Hematopoietic multipotent progenitor cell treated with erythropoietin and hydrocortisone succinate and interleukin-3 and kit ligand, for 4 days (in vitro differentiated cells): Measurements from ENCODE around the gene THEM4.

Source experiments
- DNase-seq: peaks from one replicate; pipeline ENCODE4 v3.0.0-alpha.2; 2015

THEM4 gene

DNA sequence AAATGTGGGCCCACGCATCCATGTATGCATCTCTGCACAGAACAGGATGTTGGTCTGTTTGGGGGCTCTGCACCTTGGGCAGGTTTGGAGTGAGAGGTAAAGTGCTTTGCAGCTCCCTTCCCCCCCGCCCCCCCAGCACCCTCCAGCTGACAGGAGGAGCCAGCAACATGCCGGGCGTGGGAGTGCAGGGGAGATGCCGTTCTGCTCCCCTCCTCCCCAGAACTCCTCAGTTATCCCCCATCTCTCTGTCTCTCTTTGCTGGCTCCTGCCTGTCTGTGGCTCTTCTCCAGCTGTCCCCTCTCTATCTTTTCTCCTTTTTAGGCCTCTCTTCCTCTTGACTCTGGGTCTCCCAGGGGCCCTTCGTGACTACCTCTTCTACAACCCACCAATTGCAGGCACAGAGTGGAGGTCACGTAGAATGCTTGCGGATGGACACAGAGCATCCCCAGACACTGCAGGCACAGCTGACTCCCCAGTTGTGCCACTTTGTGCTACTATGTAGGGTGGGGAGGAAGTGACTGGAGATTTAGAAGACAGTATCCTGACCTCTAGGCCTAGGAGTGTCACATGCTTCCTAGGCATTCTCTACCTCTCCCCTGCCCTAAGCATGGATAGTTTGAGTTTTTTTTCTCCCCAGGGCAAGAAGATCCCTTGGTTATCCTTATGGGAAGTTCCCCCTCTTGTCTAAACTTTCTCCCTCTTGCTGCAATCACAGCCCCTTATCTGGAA is 76.0 kb downstream of the THEM4 start:
- DNase-seq, result no peak

GRCh38 chr1:151832318-151832980 is 76.9 kb downstream of the THEM4 start:
- no peak for DNase-seq

DNA sequence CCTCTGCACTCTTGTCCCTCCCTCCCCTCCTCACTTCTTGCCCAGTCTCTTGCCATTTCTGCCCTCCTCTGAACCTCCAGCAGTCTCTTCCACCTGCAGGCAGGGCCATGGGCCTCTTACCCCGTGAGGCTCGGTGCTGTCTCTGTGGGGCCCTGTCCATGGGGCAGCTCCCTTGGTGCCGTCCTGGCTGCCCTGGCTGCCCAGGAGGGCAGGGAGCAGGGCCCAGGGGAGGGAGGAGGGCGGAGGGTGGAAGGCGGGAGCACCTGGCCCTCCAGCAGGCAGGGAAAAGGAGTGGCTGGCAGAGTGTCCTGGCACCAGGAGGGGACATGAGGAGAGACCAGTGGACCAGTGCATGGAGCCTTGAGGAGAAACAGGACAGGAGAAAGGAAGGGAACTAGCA is 77.7 kb downstream of the THEM4 start, which contains the start of gene RORC:
TSS of gene RORC (minus strand) at position 198 of the 400 bp plus-strand sequence. CDS start at position 160, 38 bp downstream.
- DNase-seq, result no peak

DNA sequence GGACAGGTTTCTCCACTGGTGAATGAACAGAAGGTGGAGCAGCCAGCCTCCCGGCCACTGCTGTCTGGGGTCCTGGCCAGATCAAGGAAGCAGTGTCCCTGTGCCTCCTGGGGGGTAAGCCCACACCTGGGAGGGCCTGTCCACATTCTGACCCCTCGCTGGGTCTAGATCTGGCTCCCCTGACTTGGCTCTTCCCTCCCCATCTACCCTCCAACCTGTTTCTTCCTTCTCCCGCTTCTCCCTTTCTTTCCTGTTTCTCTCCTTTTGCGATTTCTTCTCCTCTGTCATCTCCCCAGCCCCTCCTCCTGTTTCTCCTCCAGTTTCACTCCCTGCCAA is 78.1 kb downstream of the THEM4 start:
- DNase-seq, result no peak

- no peak for DNase-seq
These were observed 79.3 kb downstream of the THEM4 start for GRCh38 chr1:151830055-151830454.

- DNase-seq, result no peak
These were observed 79.8 kb downstream of the THEM4 start for GRCh38 chr1:151829352-151830046.

- peak; percentile 51 for DNase-seq
These were observed 80.4 kb downstream of the THEM4 start for GRCh38 chr1:151828921-151829320.

GRCh38 chr1:151827853-151828252 is 81.5 kb downstream of the THEM4 start:
- DNase-seq, result no peak

- no peak for DNase-seq
These were observed 83.3 kb downstream of the THEM4 start for GRCh38 chr1:151825751-151826660.

- DNase-seq, result no peak
These were observed 84.1 kb downstream of the THEM4 start for GRCh38 chr1:151825204-151825603.
